ENCODE data around the gene CPPED1. TPM values are rescaled to one million over a fixed set of nuclear protein-coding genes. Genes with fewer than 3 reads are reported as not detected.
"Not testable (repeated sequence)": the region's sequence is repeated elsewhere in the genome, so short reads cannot be mapped to it uniquely, and the experiment has no call there.

CPPED1 gene
- total RNA-seq, 1 experiment from 2014 or later: 8.0 TPM

GRCh38 chr16:12766853-12767252 is 36.8 kb downstream of the CPPED1 start:
- no peak for DNase-seq (ENCODE audit: low read depth)

- not testable (repeated sequence) for DNase-seq (ENCODE audit: low read depth)
Measured at GRCh38 chr16:12766208-12766607, 37.5 kb downstream of the CPPED1 start.

GRCh38 chr16:12764813-12765488 is 38.7 kb downstream of the CPPED1 start:
- no peak for DNase-seq (ENCODE audit: low read depth)

GRCh38 chr16:12763517-12763916 is 40.2 kb downstream of the CPPED1 start:
- DNase-seq (ENCODE audit: low read depth): no peak

- DNase-seq (ENCODE audit: low read depth): no peak
Measured at GRCh38 chr16:12760819-12761611, 42.7 kb downstream of the CPPED1 start.

GRCh38 chr16:12758670-12759558 is 44.8 kb downstream of the CPPED1 start:
- no peak for DNase-seq (ENCODE audit: low read depth)

GRCh38 chr16:12758031-12758669 is 45.5 kb downstream of the CPPED1 start:
- DNase-seq (ENCODE audit: low read depth): peak; percentile 26

- DNase-seq (ENCODE audit: low read depth): no peak
Measured at GRCh38 chr16:12757546-12757945, 46.1 kb downstream of the CPPED1 start.

- no peak for DNase-seq (ENCODE audit: low read depth)
Measured at GRCh38 chr16:12754824-12755543, 48.7 kb downstream of the CPPED1 start.

GRCh38 chr16:12753203-12754023 is 50.3 kb downstream of the CPPED1 start:
- DNase-seq (ENCODE audit: low read depth): no peak

- no peak for DNase-seq (ENCODE audit: low read depth)
Measured at GRCh38 chr16:12752159-12752558, 51.5 kb downstream of the CPPED1 start.

- DNase-seq (ENCODE audit: low read depth): no peak
Measured at GRCh38 chr16:12750554-12750918, 53.2 kb downstream of the CPPED1 start.

- DNase-seq (ENCODE audit: low read depth): no peak
Measured at GRCh38 chr16:12749076-12749475, 54.6 kb downstream of the CPPED1 start.

- DNase-seq (ENCODE audit: low read depth): no peak
Measured at GRCh38 chr16:12747827-12748226, 55.9 kb downstream of the CPPED1 start.

GRCh38 chr16:12747261-12747660 is 56.4 kb downstream of the CPPED1 start:
- no peak for DNase-seq (ENCODE audit: low read depth)

- DNase-seq (ENCODE audit: low read depth): no peak
Measured at GRCh38 chr16:12744860-12745259, 58.8 kb downstream of the CPPED1 start.

GRCh38 chr16:12742741-12743140 is 60.9 kb downstream of the CPPED1 start:
- DNase-seq (ENCODE audit: low read depth): no peak

- DNase-seq (ENCODE audit: low read depth): no peak
Measured at GRCh38 chr16:12740986-12741610, 62.6 kb downstream of the CPPED1 start.

GRCh38 chr16:12739738-12740137 is 63.9 kb downstream of the CPPED1 start:
- DNase-seq (ENCODE audit: low read depth): no peak

GRCh38 chr16:12737563-12737962 is 66.1 kb downstream of the CPPED1 start:
- no peak for DNase-seq (ENCODE audit: low read depth)
